Activated CD4-positive, alpha-beta T cell treated with anti-CD3 and anti-CD28 coated beads for 1 hour (primary cell): ENCODE measurements around the gene RALB.
"Not testable (repeated sequence)": the region's sequence is repeated elsewhere in the genome, so short reads cannot be mapped to it uniquely, and the experiment has no call there.

Experiments
- DNase-seq: peaks from one replicate; pipeline ENCODE4 v3.0.0-alpha.2; 2020

Gene RALB

DNA sequence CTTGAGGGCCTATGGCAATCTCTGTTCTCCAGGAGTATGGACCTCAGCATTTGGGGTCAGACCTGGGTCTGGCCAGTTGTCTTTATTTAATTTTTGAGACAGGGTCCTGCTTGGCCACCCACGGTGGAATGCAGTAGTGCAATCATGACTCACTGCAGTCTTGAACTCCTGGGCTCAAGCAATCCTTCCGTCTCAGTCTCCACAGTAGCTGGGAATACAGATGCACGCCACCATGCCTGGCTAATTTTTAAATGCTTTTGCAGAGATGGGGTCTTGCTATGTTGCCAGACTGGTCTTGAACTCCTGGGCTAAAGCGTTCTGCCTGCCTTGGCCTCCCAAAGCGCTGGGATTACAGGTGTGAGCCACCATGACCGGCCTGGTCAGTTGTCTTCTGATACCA lies 46.9 kb downstream of the RALB start:
- no peak for DNase-seq

DNA sequence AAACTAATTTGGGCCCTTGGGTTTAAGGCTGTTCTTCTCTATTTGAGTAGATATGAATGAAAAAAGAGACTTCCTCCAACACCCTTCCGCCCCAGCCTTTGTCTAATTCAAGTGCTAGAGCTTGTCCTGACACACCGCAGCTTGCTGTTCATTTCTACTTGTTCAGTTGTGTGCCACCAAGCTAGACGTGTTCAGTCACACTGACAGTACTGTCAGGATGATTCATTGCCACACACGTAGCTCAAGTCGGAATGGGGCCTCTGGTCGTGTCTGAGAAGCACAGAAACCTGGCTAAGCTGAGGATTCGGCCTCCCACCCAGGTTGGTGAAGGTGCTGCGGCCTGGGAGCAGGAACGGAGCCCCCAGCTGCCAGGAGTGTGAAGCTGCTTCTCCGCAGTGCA lies 47.7 kb downstream of the RALB start:
- no peak for DNase-seq

DNA sequence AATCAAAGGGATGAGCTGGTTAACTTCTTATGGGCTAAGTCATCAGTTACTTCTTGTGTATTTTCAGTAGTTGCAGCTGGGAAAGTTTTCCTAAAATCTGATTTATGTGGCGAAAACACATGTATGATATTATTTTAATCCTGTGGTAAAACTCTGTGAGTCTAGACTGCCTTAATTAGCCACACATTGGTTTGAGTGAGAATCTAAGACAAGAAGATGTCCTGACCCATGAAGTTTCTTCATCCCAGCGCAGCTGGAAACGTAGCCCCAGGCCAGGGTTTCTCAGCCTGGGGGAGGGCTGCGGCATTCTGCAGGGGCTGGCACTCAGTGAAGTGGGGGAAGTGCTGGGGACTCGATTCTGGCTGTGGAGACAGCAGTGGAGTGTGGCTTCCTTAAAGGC lies 48.6 kb downstream of the RALB start:
- no peak for DNase-seq

DNA sequence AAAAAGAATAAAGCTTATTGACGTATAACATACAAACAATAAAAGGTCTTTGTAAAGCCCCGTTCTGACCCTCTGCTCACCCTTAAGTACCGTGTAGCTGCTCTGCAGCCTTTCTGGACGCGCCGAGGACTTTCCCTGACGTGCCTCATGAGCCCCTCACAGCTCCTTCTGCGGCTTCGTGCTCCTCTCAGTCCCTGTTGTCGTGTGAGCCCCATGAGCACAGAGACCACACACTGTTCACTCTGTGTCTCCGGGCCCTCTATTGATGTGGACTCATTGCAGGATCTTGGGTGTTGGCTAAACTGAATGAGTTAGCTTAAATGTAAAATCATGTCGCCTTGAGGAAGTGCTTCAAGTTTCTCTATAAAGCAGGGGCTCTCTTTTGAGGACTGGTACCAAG lies 49.6 kb downstream of the RALB start:
- no peak for DNase-seq

DNA sequence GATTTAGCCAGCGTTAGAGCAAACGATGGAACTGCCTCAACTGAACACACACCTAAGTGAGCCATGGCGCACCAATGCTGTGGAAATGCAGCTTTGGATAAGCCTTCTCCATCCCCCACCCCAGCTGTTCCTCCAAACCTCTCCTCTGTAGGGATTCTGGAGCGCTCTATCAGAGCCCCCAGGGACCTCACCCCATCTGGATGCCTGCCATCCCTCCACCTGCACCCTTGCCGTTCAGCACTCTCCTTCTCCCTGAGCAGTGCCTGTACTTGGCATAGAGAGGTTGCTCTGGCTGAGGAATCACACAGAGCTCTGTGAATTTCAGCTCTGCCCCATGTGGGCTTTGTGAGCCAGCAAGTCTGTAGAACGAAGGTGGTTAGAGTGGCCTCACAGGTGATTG lies 50.5 kb downstream of the RALB start:
- no peak for DNase-seq

DNA sequence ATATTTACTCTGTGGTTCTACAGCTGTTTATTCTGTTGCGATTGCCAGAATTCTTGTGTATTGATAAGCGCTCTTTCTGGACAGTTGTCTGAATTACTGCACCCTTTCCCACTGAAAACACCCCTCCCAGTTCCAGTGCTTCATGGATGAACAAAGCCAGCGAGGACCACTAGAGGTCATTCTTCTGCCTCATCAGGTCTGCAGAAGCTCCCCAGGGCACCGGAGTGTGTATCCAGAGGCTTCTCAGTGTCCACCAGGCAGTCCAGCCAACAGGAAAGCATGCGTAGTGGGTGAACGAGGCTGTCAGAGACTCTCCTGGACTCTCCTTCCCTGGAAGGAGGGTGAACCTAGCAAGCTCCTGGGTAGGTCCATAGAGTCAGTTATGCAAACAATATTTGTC lies 52.6 kb downstream of the RALB start:
- no peak for DNase-seq

DNA sequence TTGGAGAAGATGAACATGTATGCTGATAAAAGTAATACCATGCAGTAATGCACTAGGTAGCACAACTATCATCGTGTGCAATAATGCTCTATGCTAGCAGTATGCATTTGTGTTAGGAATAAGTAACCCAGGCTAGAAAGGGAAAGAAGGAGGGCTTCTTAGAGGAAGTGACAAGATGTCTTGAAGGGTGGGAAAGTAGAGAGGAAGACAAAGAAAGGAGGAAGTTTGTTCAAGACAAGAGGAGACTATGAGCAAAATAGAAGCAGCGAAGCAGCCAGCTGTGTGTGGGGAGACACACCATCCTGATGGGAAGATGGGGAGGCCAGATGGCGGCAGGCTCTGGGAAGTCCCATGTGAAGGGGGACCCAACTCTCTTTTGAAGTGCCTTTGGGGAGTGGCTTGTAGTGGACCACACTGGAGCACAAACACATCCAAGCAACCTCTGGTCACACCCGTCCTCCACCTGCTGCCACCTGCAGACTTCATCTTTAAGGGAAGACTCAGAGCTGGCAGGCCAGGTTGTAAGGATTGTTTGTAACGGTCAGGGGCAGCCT lies 53.4 kb downstream of the RALB start:
- DNase-seq = no peak

DNA sequence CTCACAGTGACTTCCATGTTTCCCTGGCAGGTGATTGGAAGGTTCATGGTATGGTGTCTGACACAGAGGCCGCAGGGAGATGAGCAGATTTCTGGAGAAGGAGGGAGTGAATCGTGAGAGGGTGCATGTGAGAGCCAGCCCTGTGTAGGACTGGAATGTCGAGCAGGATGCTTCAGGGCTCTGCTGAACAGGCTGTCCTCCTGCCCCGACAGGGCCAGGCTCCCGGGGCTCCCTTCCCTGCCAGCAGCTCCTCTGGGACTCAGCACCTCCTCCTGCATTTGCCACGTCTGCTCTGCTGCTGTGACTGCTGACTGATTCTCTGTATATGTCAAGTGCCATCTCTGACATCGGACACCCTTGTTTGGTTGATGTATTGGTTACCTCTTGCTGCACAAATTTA lies 54.8 kb downstream of the RALB start:
- DNase-seq = no peak

DNA sequence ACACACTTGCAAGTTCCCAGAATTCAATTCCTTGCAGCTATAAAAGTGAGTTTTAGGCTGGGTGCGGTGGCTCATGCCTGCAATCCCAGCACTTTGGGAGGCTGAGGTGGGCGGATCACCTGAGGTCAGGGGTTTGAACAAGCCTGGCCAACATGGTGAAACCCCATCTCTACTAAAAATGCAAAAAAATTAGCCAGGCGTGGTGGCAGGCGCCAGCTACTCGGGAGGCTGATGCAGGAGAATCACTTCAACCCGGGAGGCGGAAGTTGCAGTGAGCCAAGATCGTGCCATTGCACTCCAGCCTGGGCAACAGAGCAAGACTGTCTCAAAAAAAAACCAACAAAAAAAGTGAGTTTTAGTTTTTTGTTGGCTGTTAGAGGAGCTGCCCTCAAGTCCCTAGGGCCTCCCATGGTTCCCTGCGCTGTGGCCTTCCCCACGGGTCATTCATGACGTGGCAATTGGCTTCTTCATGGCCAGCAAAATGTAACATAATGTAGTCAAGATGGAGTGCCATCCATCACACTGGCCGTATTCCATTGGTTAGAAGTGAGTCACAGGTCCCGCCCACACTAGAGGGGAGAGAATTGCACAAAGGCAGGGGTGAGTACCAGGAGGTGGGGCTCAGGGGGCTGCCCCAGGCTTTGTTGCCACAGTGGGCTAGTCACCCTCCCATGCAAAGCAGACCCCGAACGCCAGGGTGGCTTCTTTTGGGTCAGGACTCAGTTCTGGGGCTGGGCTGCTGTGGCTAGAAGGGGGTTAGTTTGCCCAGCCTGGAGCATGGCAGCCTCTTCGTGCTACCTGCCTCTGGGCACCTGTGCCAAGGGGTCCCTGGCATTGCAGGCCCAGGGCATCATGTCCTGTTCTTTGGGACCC lies 55.6 kb downstream of the RALB start:
- no peak for DNase-seq

DNA sequence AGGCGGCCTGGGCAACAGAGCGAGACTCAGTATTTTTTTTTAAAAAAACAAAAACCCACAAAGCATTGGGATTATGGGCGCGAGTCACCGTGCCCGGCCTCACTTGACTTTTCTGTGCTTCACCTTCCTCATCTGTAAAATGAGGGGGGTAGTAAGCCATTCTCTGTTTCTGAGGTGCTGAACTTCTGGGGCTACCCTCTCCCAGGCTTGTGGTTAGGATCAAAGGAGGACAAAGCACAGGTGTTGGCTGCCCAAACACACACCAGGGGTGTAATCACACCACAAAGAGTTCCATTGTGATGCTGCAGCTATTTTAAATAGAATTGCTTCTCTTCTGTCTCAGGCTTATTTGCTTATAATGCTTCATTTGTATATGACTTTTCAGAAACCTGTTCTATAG lies 57.5 kb downstream of the RALB start:
- DNase-seq = no peak

DNA sequence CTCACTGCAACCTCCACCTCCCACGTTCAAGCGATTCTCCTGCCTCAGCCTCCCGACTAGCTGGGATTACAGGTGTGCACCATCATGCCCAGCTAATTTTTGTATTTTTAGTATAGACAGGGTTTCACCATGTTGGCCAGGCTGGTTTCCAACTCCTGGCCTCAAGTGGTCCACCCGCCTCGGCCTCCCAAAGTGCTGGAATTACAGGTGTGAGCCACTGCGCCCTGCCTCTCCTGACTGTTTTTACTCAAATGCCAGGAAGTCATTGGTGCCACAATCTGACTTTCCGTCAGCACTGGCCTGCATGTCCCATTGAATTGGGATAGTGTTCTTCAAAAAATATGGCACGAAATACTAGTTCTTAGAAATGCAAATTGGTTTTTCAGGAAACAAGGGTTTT lies 58.2 kb downstream of the RALB start:
- not testable (repeated sequence) for DNase-seq

DNA sequence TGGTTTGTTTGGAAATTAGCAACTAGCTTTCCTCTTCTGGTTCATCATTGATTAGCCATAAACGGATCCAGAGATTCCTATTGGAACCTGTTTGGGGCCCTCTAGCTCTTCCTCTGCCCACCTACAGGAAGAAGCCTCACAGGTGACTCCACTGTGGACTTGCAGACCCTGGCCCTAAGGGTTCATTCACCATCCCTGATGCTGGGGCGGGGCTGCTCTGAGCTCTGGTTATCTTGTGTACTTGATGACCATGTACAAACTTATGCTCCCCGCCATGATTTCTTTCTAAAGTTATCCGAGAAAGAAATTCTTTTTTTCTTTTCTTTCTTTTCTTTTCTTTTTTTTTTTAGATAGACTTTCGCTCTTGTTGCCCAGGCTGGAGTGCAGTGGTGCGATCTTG lies 59.4 kb downstream of the RALB start:
- DNase-seq = no peak

DNA sequence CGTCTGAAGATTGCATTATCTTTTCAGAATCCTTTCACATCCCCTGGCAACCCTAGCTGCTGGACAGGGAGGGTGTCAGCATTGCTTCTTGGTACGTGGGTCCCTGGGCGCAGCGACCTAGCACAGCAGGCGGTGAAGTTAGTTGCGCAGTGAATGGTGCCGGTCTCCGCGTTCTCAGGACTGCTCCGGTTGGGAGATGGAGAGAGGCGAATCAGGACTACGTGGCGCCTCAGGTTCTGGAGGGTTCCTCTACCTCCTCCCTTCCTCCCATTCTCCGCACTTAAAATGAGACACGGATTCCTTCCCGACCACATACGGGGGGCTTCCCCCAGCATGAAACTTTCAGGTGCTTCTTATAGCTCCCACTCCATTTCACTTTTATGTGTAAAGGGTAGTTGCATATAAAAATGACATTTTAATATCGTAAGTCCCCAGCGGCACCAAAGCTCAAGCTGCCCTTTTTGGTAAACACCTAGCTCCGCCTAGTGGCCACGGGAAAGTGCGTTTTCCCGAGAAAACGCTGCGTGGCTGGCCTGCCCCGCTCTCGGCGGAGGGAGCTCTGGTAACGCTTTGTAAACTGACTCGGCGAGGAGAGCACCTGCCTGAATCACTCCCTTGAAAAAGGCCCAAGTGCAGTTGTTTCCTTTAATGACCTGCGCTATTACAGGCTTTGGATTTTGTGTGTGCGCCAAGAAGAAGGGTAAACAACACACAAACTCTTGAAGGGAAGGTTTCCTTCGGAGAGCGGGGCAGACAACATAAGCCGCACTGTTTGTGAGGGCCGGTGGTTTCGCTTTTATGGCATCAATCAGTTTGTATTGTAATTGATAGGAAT lies 60.4 kb downstream of the RALB start:
- peak; percentile 69 for DNase-seq

DNA sequence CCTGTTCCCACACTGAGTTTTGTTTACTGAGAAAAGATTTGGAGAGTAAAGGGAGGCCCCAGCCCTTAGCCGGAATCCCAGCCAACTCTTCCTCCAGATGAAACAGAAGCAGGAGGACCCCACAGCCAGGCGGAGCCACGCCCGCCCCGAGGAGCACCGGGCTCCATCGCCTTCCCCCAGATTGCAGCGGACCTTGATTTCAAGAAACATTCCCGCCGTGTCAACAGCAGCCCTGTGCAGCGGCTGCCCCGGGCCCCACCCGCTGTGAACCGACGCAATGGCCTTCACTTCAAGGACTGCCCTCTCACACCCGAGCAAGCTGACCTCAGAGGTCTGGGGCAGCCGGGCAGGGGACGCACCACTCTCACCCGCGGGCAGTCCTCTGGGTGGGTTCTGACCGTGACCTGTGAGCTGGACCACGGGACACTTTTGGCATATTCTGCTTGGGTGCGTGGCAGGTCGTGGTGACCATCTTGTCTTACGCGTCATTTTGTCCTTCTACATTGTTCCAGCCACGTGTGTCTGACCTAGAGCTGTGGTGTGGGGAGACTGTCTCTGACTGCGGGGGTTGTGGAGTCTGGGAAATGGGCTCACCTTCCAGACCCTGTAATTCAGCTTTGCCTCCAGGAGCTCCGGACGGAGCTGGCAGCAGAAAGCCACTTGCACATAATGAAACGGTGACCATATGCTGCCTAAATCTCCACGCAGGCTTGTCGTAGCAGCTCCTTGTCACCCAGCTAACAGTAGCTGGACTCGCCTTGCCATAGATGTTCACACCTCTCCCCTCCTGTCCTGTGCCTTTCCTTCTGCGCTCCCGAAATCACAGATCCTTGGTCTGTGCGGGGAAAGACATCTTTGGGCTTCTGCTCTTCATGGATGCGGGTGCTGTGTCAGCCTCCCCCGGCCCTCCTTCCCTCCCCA lies 61.3 kb downstream of the RALB start:
- no peak for DNase-seq

DNA sequence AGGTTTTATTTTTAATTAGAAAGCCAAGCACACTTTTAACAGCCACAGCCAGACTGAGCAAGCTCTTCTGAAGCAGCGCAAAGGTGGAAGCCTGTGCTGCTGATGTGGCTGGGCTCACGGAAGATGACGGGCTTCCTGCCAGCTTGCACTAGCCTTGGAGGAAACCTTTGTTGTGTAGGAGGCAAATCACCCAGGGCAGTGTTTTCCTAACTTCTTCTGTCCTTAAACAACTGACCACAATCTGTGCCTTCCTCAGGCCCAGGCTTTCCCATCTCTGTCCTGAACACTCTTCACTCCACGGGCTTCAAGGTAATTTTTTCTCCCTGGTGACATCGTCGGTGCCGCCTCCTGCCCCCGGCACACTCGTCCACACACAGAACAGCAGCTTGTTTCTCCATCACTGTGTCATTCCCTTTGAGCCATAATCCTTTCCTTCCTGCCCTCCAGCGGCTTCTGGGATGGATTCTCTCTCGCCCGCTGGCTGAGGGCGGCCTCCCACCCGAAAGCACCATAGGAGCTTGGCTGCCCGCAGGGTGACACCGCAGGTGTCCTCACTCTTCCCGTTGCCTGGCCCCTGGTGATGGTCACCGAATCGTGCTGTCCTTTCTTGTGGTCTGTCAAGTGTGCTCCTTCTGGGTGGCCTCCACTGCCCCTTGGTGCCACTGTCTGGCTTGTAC lies 62.2 kb downstream of the RALB start:
- no peak for DNase-seq

DNA sequence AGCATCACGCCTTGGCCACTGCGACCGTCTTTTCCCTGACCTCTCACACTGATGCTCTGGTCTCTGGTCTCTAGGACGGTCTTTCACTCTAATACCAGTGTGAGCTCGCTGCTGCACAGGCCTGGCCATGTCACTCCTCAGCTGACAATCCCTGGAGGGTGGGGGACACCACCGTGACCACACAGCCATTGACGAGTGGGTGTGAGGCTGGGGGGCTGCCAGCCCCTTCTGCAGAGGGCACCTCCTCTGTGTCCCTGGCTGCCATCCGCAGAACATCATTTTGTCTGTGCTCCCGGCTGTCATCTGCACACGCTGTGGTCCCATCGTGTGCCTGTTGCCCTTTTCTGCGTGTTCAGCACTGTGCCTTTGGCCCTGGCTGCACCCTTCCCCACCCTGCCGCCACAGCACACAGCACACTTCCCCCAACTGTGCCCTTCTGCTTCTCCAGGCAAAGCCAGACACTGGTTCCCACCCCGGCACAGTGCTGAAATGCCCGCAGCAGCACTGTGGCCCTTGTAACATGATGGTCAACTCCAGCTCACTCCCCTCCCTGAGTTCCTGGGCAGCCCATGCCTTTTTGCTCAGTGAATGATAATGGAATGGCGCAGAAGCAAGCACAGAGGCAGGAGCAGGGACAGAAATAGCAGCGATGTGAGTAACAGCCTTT lies 62.8 kb downstream of the RALB start:
- no peak for DNase-seq

DNA sequence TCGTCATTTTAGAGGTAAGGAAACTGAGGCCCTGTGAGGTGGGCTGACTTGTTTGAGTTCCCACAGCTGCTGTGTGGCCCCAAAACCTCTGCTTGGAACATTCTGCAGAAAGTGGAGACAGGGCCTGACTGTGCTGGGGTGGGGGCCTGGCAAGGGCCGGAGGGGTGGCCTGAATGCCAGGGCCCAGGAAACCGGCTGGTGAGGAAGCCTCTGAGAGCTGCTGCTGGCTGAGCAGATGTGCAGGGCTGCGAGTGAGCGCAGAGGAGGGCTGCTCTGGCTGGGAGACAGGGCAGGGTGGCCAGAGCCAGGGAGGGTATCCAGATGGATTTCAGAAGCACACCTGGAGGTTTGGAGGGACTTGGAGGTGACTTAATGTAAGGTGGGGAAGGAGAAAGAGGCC lies 63.4 kb downstream of the RALB start:
- no peak for DNase-seq

DNA sequence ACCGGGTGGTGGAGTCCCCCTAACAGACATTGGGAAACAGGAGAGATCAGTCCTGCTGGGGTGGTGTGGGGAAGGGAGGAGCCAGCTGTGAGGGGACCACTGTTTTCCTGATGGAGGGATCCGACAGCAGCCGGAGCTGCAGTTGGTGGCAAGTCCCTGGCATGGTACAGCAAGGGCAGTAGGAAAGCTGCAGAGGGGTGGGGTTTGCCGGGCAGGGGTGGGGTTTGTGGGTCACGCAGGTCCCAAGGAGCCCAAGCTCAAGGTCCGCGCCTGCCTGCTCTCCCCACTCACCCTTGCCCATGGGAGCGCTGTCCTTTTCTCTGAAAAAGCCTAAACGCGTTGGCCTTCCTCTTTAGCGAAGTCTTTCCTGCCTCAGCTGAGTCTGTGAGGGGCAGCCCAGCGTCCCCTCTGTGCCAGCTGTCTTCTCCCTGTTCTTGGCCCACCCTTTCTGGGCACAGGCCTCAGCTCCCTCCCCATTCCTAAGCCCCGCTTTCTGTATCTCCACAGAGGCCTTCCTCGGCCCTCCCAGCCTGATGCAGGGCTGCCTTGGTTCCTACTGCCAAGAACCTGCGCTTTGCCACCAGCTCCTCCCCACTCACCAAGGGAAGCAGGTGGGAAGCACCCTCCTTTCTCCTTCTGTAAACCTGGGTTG lies 64.0 kb downstream of the RALB start:
- DNase-seq = no peak

DNA sequence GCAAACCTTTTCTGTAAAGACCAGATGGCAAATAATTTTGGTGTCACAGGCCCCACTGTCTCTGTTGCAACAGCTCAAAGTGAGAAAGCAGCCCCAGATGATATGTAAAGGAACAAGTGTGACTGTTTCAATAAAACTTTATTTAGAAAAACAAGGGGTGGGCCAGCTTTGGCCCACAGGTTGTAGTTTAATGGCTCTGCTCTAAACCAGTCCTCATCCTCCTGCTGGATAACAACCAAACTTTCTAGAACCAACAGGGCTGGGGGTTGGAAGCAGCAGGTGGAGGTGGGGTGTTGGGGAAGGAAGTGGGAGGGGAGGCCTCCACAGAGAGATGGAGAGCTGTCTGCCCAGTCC lies 64.5 kb downstream of the RALB start:
- DNase-seq = no peak

DNA sequence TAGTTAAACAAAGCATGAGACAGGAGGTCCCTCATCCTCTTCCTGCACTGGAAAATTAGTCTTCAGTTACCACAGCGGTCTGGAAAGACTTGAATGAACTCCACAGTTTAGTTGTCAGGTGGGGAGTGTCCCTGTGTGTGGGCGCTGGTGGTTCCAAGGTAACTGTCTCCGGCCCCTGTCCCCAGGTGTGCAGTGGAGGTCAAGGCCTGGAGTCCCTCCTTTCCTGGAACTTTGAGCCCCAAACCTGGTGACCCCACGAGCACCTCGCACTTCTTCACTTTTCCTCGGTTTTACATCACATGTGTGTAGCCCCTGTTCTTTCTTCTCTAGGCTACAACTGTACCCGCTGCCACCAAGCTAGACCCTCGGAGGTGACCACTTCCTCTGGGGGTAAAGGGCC lies 65.3 kb downstream of the RALB start:
- no peak for DNase-seq

DNA sequence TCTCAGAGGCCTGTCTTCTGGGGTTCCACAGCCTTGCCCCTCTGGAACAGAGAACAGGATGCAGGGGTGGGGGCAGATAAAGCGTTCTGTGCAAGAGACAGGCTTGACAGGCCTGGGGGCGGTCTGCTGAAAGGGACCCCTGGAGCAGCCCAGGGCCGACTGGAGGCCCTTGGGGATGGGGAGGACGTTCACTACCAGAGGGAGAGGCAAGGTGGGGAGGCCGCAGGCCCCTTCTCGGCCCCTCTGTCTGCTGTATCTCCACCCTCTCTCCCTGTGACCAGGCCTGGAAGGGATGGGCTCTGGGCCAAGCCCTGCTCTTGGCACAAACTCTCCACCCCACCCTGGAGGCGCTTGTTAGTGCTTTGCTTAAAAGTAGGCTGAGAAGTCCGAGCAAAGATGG lies 66.0 kb downstream of the RALB start:
- DNase-seq = no peak
